Measurements from ENCODE around the gene RHOG. TPM values are rescaled to one million over a fixed set of nuclear protein-coding genes. Genes with fewer than 3 reads are reported as not detected.

The RHOG gene
- total and polyA plus RNA-seq, 8 donors = 5.9 to 101 (median 34.0) TPM

GRCh38 chr11:3867209-3868091 is 26.7 kb upstream of the RHOG start:
- H3K9me3 ChIP-seq = no peaks in the 10 kb centered on the region
- TF ChIP-seq EP300 (IDR thresholded peaks at IDR 0.05) = no peak
- TF ChIP-seq POLR2A (IDR thresholded peaks at IDR 0.05) = no peak
- TF ChIP-seq POLR2AphosphoS5 (IDR thresholded peaks at IDR 0.05) = no peak
- TF ChIP-seq CTCF (IDR thresholded peaks at IDR 0.05) = no peak
- no peak overlapping the region for H3K4me3 ChIP-seq
- no peaks in the 10 kb centered on the region for H3K36me3 ChIP-seq
- 20 to 31% (median 28%) methylated on average over 6 of the region's 6 CpGs for WGBS, 5 donors
- peaks cover 38 to 80% (median 54%) of the 10 kb centered on the region in 4 donors for H3K4me1 ChIP-seq
- peak; percentile 35 to 72 for DNase-seq
- H3K27me3 ChIP-seq = no peaks in the 10 kb centered on the region
- intact Hi-C loops (cut with DNase I; ENCODE audit: low total_unique reads) = no loop called here
- peak overlapping the region; percentile 33 to 77 (median 70) for H3K27ac ChIP-seq

GRCh38 chr11:3866836-3867208 is 26.1 kb upstream of the RHOG start:
- H3K9me3 ChIP-seq = no peaks in the 10 kb centered on the region
- H3K27me3 ChIP-seq = no peaks in the 10 kb centered on the region
- intact Hi-C loops (cut with DNase I; ENCODE audit: low total_unique reads) = no loop called here
- TF ChIP-seq POLR2A (IDR thresholded peaks at IDR 0.05) (no peak), POLR2AphosphoS5 (IDR thresholded peaks at IDR 0.05) (no peak), CTCF (IDR thresholded peaks at IDR 0.05) (no peak), EP300 (IDR thresholded peaks at IDR 0.05) (no peak)
- DNase-seq = no peak
- H3K4me3 ChIP-seq = no peak overlapping the region
- peaks cover 39 to 87% (median 58%) of the 10 kb centered on the region in 4 donors for H3K4me1 ChIP-seq
- no peaks in the 10 kb centered on the region for H3K36me3 ChIP-seq
- peak overlapping the region in 4 of 5 donors; percentile 63 to 77 (median 73) for H3K27ac ChIP-seq

GRCh38 chr11:3866206-3866605 is 25.4 kb upstream of the RHOG start:
- intact Hi-C loops (cut with DNase I; ENCODE audit: low total_unique reads) = no loop called here
- no peaks in the 10 kb centered on the region for H3K27me3 ChIP-seq
- peak; percentile 29 to 48 for DNase-seq
- WGBS, 5 donors = 58 to 70% (median 67%) methylated on average over 5 of the region's 5 CpGs
- no peak for TF ChIP-seq CTCF (IDR thresholded peaks at IDR 0.05)
- TF ChIP-seq POLR2A (IDR thresholded peaks at IDR 0.05) = no peak
- no peak for TF ChIP-seq POLR2AphosphoS5 (IDR thresholded peaks at IDR 0.05)
- TF ChIP-seq EP300 (IDR thresholded peaks at IDR 0.05) = no peak
- H3K4me1 ChIP-seq = peaks cover 40 to 89% (median 63%) of the 10 kb centered on the region in 4 donors
- H3K9me3 ChIP-seq = no peaks in the 10 kb centered on the region
- H3K4me3 ChIP-seq = no peak overlapping the region
- no peaks in the 10 kb centered on the region for H3K36me3 ChIP-seq
- H3K27ac ChIP-seq = peak overlapping the region; percentile 18 to 77 (median 63)

- no peak overlapping the region for H3K4me3 ChIP-seq
- no peaks in the 10 kb centered on the region for H3K27me3 ChIP-seq
- H3K36me3 ChIP-seq = no peaks in the 10 kb centered on the region
- intact Hi-C loops (cut with DNase I; ENCODE audit: low total_unique reads) = no loop called here
- whole genome bisulfite sequencing, 5 donors = 26 to 34% (median 30%) methylated on average over 3 of the region's 3 CpGs
- peak in 1 of 2 donors; percentile 46 for DNase-seq
- peaks cover 43 to 89% (median 66%) of the 10 kb centered on the region in 4 donors for H3K4me1 ChIP-seq
- H3K27ac ChIP-seq = peak overlapping the region; percentile 10 to 77 (median 63)
- TF ChIP-seq CTCF (IDR thresholded peaks at IDR 0.05) = no peak
- no peak for TF ChIP-seq EP300 (IDR thresholded peaks at IDR 0.05)
- TF ChIP-seq POLR2A (IDR thresholded peaks at IDR 0.05) = no peak
- TF ChIP-seq POLR2AphosphoS5 (IDR thresholded peaks at IDR 0.05) = no peak
- no peaks in the 10 kb centered on the region for H3K9me3 ChIP-seq
These were observed 24.8 kb upstream of the RHOG start for GRCh38 chr11:3865388-3866193.

Data from stomach (tissue), 9 donors.